Progenitor cell of endocrine pancreas (in vitro differentiated cells): Measurements from ENCODE around the gene TCF23. TPM values are rescaled to one million over a fixed set of nuclear protein-coding genes. Genes with fewer than 3 reads are reported as not detected.

Experiments used
- DNase-seq: peaks from one replicate; pipeline ENCODE4 v3.0.0; 2021; ENCODE audit warnings: low spot score; ENCODE audit not compliant: unreplicated experiment
- H3K27ac Mint-ChIP-seq: 2 replicates; pipeline ENCODE4 v1.8.0; 2021; ENCODE audit warnings: mild to moderate bottlenecking, moderate library complexity, mixed read lengths
- H3K27me3 Mint-ChIP-seq: 2 replicates; pipeline ENCODE4 v1.8.0; 2021; ENCODE audit warnings: mixed read lengths
- H3K36me3 Mint-ChIP-seq: 2 replicates; pipeline ENCODE4 v1.8.0; 2022; ENCODE audit warnings: mixed read lengths; ENCODE audit not compliant: insufficient read depth
- H3K4me1 Mint-ChIP-seq: 2 replicates; pipeline ENCODE4 v1.8.0; 2021; ENCODE audit warnings: low read depth, mixed read lengths
- H3K4me3 Mint-ChIP-seq: 2 replicates; pipeline ENCODE4 v1.8.0; 2021; ENCODE audit warnings: low read depth, mild to moderate bottlenecking, moderate library complexity, mixed read lengths
- H3K9me3 Mint-ChIP-seq: 2 replicates; pipeline ENCODE4 v1.8.0; 2021; ENCODE audit warnings: low read depth, mixed read lengths
- CTCF ChIP-seq: fragments of 200-600 bp; sonication (generic); IDR thresholded peaks from one replicate; pipeline ENCODE4 v1.5.0; 2021; ENCODE audit warnings: antibody characterized with exemption, mild to moderate bottlenecking; ENCODE audit not compliant: unreplicated experiment
- total RNA-seq: library from RNA; stranded (reverse); gene quantifications from 2 replicates; pipeline ENCODE4 v1.2.1, GENCODE V29; 2021

Gene TCF23
- total RNA-seq, 1 donor from 2014 or later = not detected

- H3K27ac Mint-ChIP-seq = no peak overlapping the region
Observed at GRCh38 chr2:27145682-27146081, 3.1 kb upstream of the TCF23 start.

GRCh38 chr2:27147935-27148334, 869 bp upstream of the TCF23 start:
- no peak for DNase-seq
- Mint-ChIP-seq H3K27ac (no peak overlapping the region), H3K27me3 (no peaks in the 10 kb centered on the region), H3K36me3 (no peaks in the 10 kb centered on the region), H3K9me3 (no peaks in the 10 kb centered on the region), H3K4me1 (no peaks in the 10 kb centered on the region), H3K4me3 (no peak overlapping the region)
- no peak for TF ChIP-seq CTCF

More at GRCh38 chr2:27145682-27146081, 3.1 kb upstream of the TCF23 start:
- TF ChIP-seq CTCF = no peak
- Mint-ChIP-seq H3K36me3 (no peaks in the 10 kb centered on the region), H3K4me1 (no peaks in the 10 kb centered on the region), H3K4me3 (no peak overlapping the region), H3K27me3 (no peaks in the 10 kb centered on the region), H3K9me3 (no peaks in the 10 kb centered on the region)
- no peak for DNase-seq

GRCh38 chr2:27149570-27150405, 984 bp downstream of the TCF23 start:
- no peak for DNase-seq
- no peaks in the 10 kb centered on the region for H3K9me3 Mint-ChIP-seq
- no peaks in the 10 kb centered on the region for H3K27me3 Mint-ChIP-seq
- no peak overlapping the region for H3K27ac Mint-ChIP-seq
- no peaks in the 10 kb centered on the region for H3K36me3 Mint-ChIP-seq
- TF ChIP-seq CTCF = no peak
- no peaks in the 10 kb centered on the region for H3K4me1 Mint-ChIP-seq
- no peak overlapping the region for H3K4me3 Mint-ChIP-seq

GRCh38 chr2:27150639-27151230, 1.9 kb downstream of the TCF23 start:
- Mint-ChIP-seq H3K27ac (no peak overlapping the region), H3K27me3 (no peaks in the 10 kb centered on the region), H3K4me3 (no peak overlapping the region), H3K9me3 (no peaks in the 10 kb centered on the region), H3K36me3 (no peaks in the 10 kb centered on the region), H3K4me1 (no peaks in the 10 kb centered on the region)
- DNase-seq = no peak
- TF ChIP-seq CTCF = no peak

- Mint-ChIP-seq H3K4me1 (no peaks in the 10 kb centered on the region), H3K36me3 (no peaks in the 10 kb centered on the region), H3K4me3 (no peak overlapping the region), H3K27me3 (no peaks in the 10 kb centered on the region), H3K27ac (no peak overlapping the region), H3K9me3 (no peaks in the 10 kb centered on the region)
- DNase-seq = no peak
- no peak for TF ChIP-seq CTCF
Observed at GRCh38 chr2:27152102-27152795, 3.4 kb downstream of the TCF23 start.
